AG09319 (cell line): ENCODE data around the gene CXCR3.
"Not testable (repeated sequence)": the region's sequence is repeated elsewhere in the genome, so short reads cannot be mapped to it uniquely, and the experiment has no call there.

Experiments
- DNase-seq: peaks from one replicate; pipeline ENCODE4 v3.0.0-alpha.2; 2010; ENCODE audit warnings: low read depth; ENCODE audit errors: extremely low read depth
- CTCF ChIP-seq: IDR thresholded peaks from 2 replicates; pipeline ENCODE4 v1.5.1; 2011; ENCODE audit warnings: low read depth, mild to moderate bottlenecking, inconsistent platforms, low read length, moderate library complexity

The CXCR3 gene

GRCh38 chrX:71617742-71618141 lies 569 bp downstream of the CXCR3 start:
- no peak for TF ChIP-seq CTCF
- no peak for DNase-seq

GRCh38 chrX:71616672-71617529 lies 1.4 kb downstream of the CXCR3 start:
- TF ChIP-seq CTCF: no peak
- no peak for DNase-seq

GRCh38 chrX:71615954-71616353 lies 2.4 kb downstream of the CXCR3 start:
- no peak for DNase-seq
- no peak for TF ChIP-seq CTCF

GRCh38 chrX:71615056-71615455 lies 3.3 kb downstream of the CXCR3 start:
- DNase-seq: no peak
- no peak for TF ChIP-seq CTCF

- DNase-seq: no peak
- TF ChIP-seq CTCF: no peak
Observed at GRCh38 chrX:71612256-71612655, 6.1 kb downstream of the CXCR3 start.

- DNase-seq: not testable (repeated sequence)
Observed at GRCh38 chrX:71611736-71612135, 6.6 kb downstream of the CXCR3 start.

- DNase-seq: no peak
- no peak for TF ChIP-seq CTCF
Observed at GRCh38 chrX:71609095-71609750, 9.1 kb downstream of the CXCR3 start.

GRCh38 chrX:71607488-71607887 lies 10.8 kb downstream of the CXCR3 start:
- DNase-seq: no peak
- no peak for TF ChIP-seq CTCF
